GM08714 (cell line): ENCODE results near the gene ODAD4.
A peak's percentile ranks its signal among the peaks of the same experiment; 100 is the strongest.

Experiments used
- H3K4me3 ChIP-seq: fragments of 200-500 bp; sonication (Bioruptor generic); 2 replicates; pipeline ENCODE4 v1.5.1; 2014; ENCODE audit warnings: mild to moderate bottlenecking, low read length, inconsistent platforms
- ZNF274 ChIP-seq: IDR thresholded peaks from 2 replicates; pipeline ENCODE4 v1.6.1; 2012; ENCODE audit warnings: mild to moderate bottlenecking, low read depth, low read length

Gene ODAD4

DNA sequence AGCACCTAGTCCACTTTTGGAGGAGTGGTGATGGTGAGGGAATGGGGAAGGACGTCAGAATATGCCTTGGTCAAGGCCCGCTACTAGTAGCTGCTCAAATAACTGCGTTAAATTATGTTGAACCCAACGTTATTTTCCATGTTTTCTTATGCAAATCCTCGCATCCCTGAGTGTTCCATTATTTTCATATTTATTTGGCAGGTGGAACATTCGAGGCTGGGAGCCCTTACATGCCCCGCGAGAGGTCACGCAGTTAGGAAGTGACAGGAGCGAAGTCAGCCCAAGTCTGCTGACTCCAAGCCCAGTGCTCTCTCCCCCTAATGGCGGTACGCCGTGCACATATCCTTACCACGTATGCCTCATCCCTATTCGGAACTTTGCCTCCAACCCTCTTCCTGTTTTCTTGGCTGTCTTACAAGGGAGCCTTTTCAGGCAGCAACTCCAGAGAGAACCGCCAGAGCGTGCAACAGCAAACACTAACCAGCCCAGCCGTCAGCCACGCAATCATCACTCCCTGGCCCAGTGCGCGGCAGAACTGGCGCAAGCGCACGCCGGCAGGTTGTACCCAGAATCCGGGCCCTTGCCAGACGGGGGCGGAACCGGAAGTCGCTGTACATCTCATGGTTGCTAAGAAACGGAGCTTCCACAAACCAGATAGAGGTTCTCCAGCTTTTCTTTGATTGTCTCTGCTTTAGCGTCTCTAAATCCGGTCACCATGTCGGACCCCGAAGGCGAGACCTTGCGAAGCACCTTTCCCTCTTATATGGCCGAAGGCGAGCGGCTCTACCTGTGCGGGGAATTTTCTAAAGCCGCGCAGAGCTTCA, at the start of gene ODAD4:
TSS of gene ODAD4 (plus strand) at position 609 of the 824 bp plus-strand sequence. CDS start at position 716, 107 bp downstream.
- no peak for TF ChIP-seq ZNF274

DNA sequence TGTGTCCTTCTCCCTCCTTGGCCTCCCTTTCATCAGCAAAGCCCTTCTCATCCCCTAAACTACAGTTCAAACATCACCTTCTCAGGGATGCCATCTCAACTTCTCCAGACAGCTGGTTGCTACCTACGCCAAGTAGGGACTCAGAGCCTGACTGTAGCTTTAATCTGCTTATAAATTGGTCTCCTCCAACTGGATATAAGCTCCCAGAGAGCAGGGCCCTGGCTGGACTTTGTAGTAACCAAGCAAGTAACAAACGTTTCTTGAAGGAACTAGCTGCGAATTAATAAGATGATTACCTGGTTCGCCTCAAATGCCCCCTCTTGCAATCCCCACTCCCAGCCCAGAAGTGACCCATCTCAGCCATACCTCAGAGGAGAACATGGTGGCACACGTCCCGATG, 47.7 kb upstream of the ODAD4 start:
- no peak overlapping the region for H3K4me3 ChIP-seq
- TF ChIP-seq ZNF274, result no peak

More for the DNA sequence above, at the start of gene ODAD4:
- peak within 1 kb of the TSS; percentile 61 for H3K4me3 ChIP-seq

DNA sequence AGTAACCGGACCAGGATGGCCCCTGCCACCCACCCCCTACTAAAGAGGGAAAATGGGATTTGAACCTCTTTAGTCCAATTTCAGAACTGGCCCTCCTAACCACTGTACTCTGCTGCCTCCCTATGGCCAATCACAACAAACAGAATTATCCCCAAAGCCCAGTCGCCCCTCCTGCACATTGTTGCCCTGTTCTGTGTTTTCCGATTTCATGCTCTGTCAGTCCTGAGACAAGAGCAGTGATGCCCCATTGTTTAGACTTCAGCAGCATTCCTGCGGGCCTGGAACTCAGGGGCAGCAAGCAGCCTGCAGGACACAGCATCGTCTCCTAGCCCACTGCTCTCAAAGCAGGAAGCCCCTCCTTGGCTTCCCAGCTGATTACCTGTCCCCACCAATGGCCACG, 44.7 kb upstream of the ODAD4 start:
- H3K4me3 ChIP-seq, result no peak overlapping the region
- TF ChIP-seq ZNF274, result no peak

- TF ChIP-seq ZNF274, result no peak
- no peak overlapping the region for H3K4me3 ChIP-seq
Observed at GRCh38 chr17:41888332-41888965, 42.0 kb upstream of the ODAD4 start.

DNA sequence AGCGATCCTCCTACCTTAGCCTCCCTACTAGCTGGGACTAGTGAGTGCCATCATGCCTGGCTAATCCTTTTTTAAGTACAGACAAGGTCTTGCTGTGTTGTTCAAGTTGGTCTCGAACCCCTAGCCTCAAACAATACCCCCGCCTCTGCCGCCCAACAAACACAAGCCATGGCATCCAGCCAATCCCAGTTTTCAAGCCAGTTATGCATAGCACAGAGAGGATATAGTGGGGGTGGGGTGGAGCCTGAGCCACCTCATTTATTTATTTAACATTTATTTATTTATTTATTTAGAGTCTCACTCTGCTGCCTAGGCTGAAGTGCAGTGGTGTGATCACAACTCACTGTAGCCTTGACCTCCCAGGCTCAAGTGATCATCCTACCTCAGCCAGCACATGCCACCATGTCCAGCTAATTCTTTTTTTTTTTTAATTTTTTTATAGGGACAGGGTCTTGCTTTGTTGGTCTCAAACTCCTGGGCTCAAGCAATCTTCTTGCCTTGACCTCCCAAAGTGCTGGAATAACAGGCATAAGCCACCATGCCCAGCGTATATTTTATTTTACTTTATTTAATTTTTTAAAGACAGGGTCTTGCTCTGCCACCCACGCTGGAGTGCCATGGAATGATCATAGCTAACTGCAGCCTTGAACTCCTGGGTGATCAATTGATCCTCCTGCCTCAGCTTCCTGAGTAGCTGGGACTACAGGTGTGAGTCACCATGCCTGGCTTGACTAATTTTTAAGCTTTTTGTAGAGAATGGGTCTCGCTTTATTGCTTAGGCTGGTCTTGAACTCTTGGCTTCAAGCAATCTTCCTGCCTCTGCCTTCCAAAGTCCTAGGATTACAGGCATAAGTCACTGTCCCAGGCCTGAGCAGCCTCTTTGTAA, 39.0 kb upstream of the ODAD4 start:
- TF ChIP-seq ZNF274, result no peak
- H3K4me3 ChIP-seq, result no peak overlapping the region

DNA sequence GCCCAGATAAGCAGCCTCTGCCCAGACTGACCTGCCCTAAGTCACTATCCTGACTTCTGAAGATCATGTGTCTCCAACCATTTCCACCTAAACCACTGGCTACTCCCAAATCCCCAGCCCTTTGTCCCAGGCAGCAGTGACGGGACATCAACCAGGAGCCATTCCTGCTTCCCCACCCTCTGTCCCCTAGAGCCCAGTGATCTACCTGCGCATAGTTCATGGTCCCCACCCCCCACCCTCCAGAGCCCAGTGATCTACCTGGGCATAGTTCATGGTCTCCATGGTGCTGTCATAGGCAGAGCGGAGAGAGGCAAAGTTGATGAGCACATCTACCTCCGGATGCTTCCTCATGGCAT, 38.4 kb upstream of the ODAD4 start:
- no peak overlapping the region for H3K4me3 ChIP-seq
- TF ChIP-seq ZNF274, result no peak

- no peak for TF ChIP-seq ZNF274
- H3K4me3 ChIP-seq, result no peak overlapping the region
Observed at GRCh38 chr17:41893384-41893783, 37.0 kb upstream of the ODAD4 start.

DNA sequence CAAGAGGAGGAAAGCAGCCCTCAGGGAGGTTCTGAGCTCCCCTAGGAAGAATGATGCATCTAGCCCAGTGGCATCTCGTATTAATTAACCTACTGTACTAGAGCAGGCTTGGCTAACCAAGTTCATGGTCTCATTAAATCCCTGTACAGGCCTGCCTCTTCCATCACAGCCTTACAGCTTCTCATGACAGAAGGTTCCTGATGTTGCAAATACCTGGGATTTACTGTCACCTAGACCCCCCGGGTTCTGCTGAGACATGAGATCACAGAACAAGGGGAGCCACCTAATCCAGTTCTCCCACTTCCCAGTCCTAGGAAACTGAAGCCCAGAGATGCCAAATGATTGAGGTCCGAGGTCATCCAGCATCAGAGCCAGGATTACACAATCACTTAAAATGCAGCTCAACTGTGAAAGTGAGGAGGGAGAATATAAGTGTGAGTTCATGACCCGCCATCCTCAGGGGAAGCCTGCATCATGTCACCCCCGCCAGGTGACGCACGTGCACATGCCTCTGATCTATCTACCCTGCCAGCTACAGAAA, 35.6 kb upstream of the ODAD4 start:
- no peak for TF ChIP-seq ZNF274
- H3K4me3 ChIP-seq, result no peak overlapping the region

DNA sequence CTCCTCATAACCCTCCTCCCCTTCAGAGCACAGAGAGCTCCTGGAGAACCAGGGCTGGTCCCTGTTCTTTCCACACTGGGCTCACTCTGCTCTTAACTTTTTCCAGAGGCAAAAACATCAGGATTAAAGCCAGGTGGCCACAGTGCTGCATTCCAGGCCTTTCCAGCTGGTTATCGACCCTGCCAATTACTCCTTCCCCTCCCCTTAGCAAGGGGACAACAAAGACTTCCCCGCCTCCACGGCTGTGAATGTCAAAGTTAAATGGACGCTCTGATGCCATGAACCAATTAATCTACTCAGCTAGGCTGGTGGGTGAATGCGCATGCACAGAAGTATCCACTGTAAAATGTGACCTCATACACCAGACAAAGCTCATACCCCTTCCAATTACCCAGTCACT, 34.8 kb upstream of the ODAD4 start:
- no peak for TF ChIP-seq ZNF274
- H3K4me3 ChIP-seq, result no peak overlapping the region

- H3K4me3 ChIP-seq, result no peak overlapping the region
- no peak for TF ChIP-seq ZNF274
Observed at GRCh38 chr17:41896726-41897125, 33.7 kb upstream of the ODAD4 start.

GRCh38 chr17:41901646-41902045, 28.8 kb upstream of the ODAD4 start:
- no peak overlapping the region for H3K4me3 ChIP-seq
- no peak for TF ChIP-seq ZNF274

DNA sequence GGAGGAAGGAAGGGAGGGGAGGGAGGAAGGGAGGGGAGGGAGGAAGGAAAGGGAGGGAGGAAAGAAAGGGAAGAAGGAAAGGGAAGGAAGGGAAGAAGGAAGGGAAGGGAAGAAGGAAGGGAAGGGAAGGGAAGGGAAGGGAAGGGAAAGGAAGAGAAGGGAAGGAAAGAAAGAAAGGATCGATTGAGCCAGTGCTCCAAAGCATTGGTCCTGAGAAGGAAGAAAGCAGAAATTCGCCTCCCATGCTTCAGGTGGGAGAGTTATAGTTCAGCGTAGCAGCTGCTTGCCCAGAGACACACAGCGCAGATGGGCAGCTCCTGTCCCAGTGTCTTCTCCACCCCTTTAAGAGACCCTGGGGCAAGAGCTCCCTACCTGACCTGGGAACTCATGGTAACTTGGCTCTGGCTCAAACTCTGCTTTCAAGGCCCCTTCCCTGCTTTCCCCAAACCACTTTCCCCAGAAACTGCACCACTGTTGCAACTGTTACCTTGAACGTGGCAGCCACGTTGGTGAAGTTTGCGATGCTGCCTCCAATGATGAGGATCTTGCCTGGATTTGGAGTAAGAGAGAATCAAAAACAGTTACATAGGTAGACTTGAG, 26.1 kb upstream of the ODAD4 start:
- TF ChIP-seq ZNF274, result no peak

DNA sequence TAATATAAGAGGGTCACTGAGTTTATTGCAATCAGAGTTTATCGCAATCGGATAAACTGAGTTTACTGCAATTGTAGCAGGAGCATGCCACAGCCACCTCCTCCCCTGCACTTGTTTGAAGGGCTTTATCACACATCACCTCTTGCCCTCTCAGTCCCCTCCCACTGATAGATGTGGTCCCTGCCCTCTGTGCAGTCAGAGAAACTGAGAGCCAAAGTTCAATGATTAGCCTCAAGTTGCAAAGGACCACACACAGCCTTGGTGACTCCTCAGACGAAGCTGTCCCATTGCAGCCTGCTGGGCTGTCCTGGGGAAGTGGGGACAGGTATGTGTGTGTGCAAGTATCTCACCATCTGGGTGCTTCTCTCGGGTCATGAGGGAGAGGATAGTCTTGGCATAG, 25.2 kb upstream of the ODAD4 start:
- no peak for TF ChIP-seq ZNF274
- no peak overlapping the region for H3K4me3 ChIP-seq

More for the DNA sequence above, 26.1 kb upstream of the ODAD4 start:
- no peak overlapping the region for H3K4me3 ChIP-seq
